A549 (cell line): ENCODE results near the gene SLC2A13. TPM values are rescaled to one million over a fixed set of nuclear protein-coding genes. Genes with fewer than 3 reads are reported as not detected.

ENCODE experiments used
- ATAC-seq, 2 experiments: fragments of 200-7000 bp in 1 of 2; fragments of >200 bp in 1 of 2; cut with Nextera tagmentation in 1 of 2; cut with Tn5 transposase in 1 of 2; 3 replicates each; pipeline versions ENCODE4 v1.8.0 to v1.9.1; 2018 to 2020; ENCODE audit warnings: mild to moderate bottlenecking in 1 of 2, moderate library complexity in 1 of 2
- CTCF ChIA-PET: fragments of 300-600 bp; sonication (Branson Sonifier 250); formaldehyde crosslinking; extraction: SDS; loops from one replicate; lab custom pipeline; 2021; ENCODE audit warnings: antibody characterized with exemption, inconsistent platforms; lab: Yijun Ruan, JAX
- POLR2A ChIA-PET: fragments of 350-600 bp; formaldehyde crosslinking; extraction: SDS; loops from one replicate; lab custom pipeline; 2021; ENCODE audit warnings: antibody characterized with exemption, inconsistent platforms; lab: Yijun Ruan, JAX
- DNase-seq, 2 experiments: peaks; one replicate each; pipeline versions ENCODE4 v3.0.0 to v3.0.0-alpha.2; 2011 to 2016; ENCODE audit warnings: low read depth in 1 of 2, low spot score in 1 of 2
- FAIRE-seq: peaks from 2 replicates; lab custom pipeline; 2011; peaks lifted over from hg19 to GRCh38; lab: Jason Lieb, UNC
- H3K27ac ChIP-seq, 2 experiments: fragments of >200 bp; sonication (Bioruptor Twin); formaldehyde crosslinking; 3 replicates each; pipeline ENCODE4 v1.5.1; 2016 to 2017
- H3K4me1 ChIP-seq: fragments of >200 bp; sonication (Bioruptor Twin); formaldehyde crosslinking; 3 replicates; pipeline ENCODE4 v1.6.1; 2016
- H3K4me2 ChIP-seq: fragments of >200 bp; sonication (Bioruptor Twin); formaldehyde crosslinking; 3 replicates; pipeline ENCODE4 v1.6.1; 2016
- H3K4me3 ChIP-seq: fragments of >200 bp; sonication (Bioruptor Twin); formaldehyde crosslinking; 3 replicates; pipeline ENCODE4 v1.5.1; 2016
- H3K9me3 ChIP-seq: fragments of >200 bp; sonication (Bioruptor Twin); formaldehyde crosslinking; 3 replicates; pipeline ENCODE4 v1.6.1; 2016
- ATOH8 ChIP-seq: fragments of 250-450 bp; sonication (Bioruptor Pico); IDR thresholded peaks from 2 replicates; pipeline ENCODE4 v1.5.0; 2020; ENCODE audit warnings: low read depth, mild to moderate bottlenecking, moderate library complexity
- BHLHE40 ChIP-seq: IDR thresholded peaks from 2 replicates; pipeline ENCODE4 v1.6.1; 2012; ENCODE audit warnings: low read depth, low read length, inconsistent platforms
- CBX8 ChIP-seq: fragments of 200-600 bp; sonication (generic); IDR thresholded peaks from 2 replicates; pipeline ENCODE4 v1.6.1; 2016
- CHD2 ChIP-seq: fragments of 150-350 bp; IDR thresholded peaks from 2 replicates; pipeline ENCODE4 v1.6.1; 2014; ENCODE audit warnings: low read length; ENCODE audit not compliant: partially characterized antibody
- CHD4 ChIP-seq: fragments of 200-600 bp; sonication (generic); IDR thresholded peaks from 2 replicates; pipeline ENCODE4 v1.6.1; 2016; ENCODE audit warnings: antibody characterized with exemption, mild to moderate bottlenecking, borderline replicate concordance
- ELK1 ChIP-seq: fragments of 150-350 bp; IDR thresholded peaks from 2 replicates; pipeline ENCODE4 v1.6.1; 2014; ENCODE audit warnings: low read depth, mild to moderate bottlenecking, low read length
- FOSL2 ChIP-seq, 2 experiments: fragments of 450-650 bp in 1 of 2; fragments of >200 bp in 1 of 2; sonication (Bioruptor Twin) in 1 of 2; formaldehyde crosslinking; IDR thresholded peaks; 2 replicates each; pipeline versions ENCODE4 v1.5.0 to v1.6.1; 2016 to 2020; ENCODE audit warnings: mild to moderate bottlenecking in 1 of 2, moderate library complexity in 1 of 2
- HDAC2 ChIP-seq: fragments of 200-600 bp; sonication (generic); IDR thresholded peaks from 2 replicates; pipeline ENCODE4 v1.6.1; 2016
- HOXA7 ChIP-seq: fragments of 250-450 bp; sonication (Bioruptor Pico); IDR thresholded peaks from 2 replicates; pipeline ENCODE4 v1.5.0; 2020; ENCODE audit warnings: mild to moderate bottlenecking, moderate library complexity
- HOXB5 ChIP-seq: fragments of 250-450 bp; sonication (Bioruptor Pico); IDR thresholded peaks from 2 replicates; pipeline ENCODE4 v1.5.0; 2020; ENCODE audit warnings: mild to moderate bottlenecking, moderate library complexity
- JUN ChIP-seq, 2 experiments: fragments of >200 bp; sonication (Bioruptor Twin); formaldehyde crosslinking; IDR thresholded peaks; 2 replicates in 1 of 2; 3 replicates in 1 of 2; pipeline ENCODE4 v1.6.1; 2016 to 2017
- NPAS2 ChIP-seq: fragments of 250-450 bp; sonication (Bioruptor Pico); IDR thresholded peaks from 2 replicates; pipeline ENCODE4 v1.8.0; 2022; ENCODE audit warnings: mild to moderate bottlenecking, moderate library complexity, borderline replicate concordance
- PHF8 ChIP-seq: fragments of 200-600 bp; sonication (generic); IDR thresholded peaks from 2 replicates; pipeline ENCODE4 v1.6.1; 2016; ENCODE audit warnings: low read depth, mild to moderate bottlenecking, antibody characterized with exemption, moderate library complexity, borderline replicate concordance
- POLR2AphosphoS2 ChIP-seq: conservative IDR thresholded peaks from 2 replicates; pipeline ENCODE4 v1.6.1; 2012; ENCODE audit warnings: low read length, improper control_type of control experiment, inconsistent platforms
- RAD21 ChIP-seq, 2 experiments: fragments of >200 bp in 1 of 2; sonication (Bioruptor Twin) in 1 of 2; formaldehyde crosslinking in 1 of 2; IDR thresholded peaks in 1 of 2; conservative IDR thresholded peaks in 1 of 2; 2 replicates in 1 of 2; 3 replicates in 1 of 2; pipeline ENCODE4 v1.6.1; 2012 to 2018; ENCODE audit warnings: inconsistent platforms in 1 of 2
- RARB ChIP-seq: fragments of 250-450 bp; sonication (Bioruptor Pico); IDR thresholded peaks from 2 replicates; pipeline ENCODE4 v1.8.0; 2021; ENCODE audit warnings: mild to moderate bottlenecking, moderate library complexity
- RFX5 ChIP-seq: fragments of 450-650 bp; IDR thresholded peaks from 2 replicates; pipeline ENCODE4 v1.7.1; 2014; ENCODE audit warnings: antibody characterized with exemption, mild to moderate bottlenecking, moderate library complexity
- RNF2 ChIP-seq: fragments of 200-600 bp; sonication (generic); IDR thresholded peaks from 2 replicates; pipeline ENCODE4 v1.6.1; 2016; ENCODE audit warnings: low read depth, mild to moderate bottlenecking, antibody characterized with exemption, moderate library complexity, borderline replicate concordance
- SMC3 ChIP-seq: fragments of >200 bp; sonication (Bioruptor Twin); formaldehyde crosslinking; IDR thresholded peaks from 3 replicates; pipeline ENCODE4 v1.6.1; 2018; ENCODE audit warnings: inconsistent platforms
- TFCP2L1 ChIP-seq: fragments of 250-450 bp; sonication (Bioruptor Pico); IDR thresholded peaks from 2 replicates; pipeline ENCODE4 v1.5.0; 2021; ENCODE audit warnings: mild to moderate bottlenecking
- ZC3H11A ChIP-seq: fragments of 450-650 bp; IDR thresholded peaks from 2 replicates; pipeline ENCODE4 v1.6.1; 2014; ENCODE audit warnings: antibody characterized with exemption, mild to moderate bottlenecking
- WGBS: methylation state at CpG from one replicate; pipeline ENCODE4 v1.1.6; 2017; ENCODE audit errors: missing lambda C conversion rate; 5-methylcytosine and 5-hydroxymethylcytosine counted together
- polyA plus RNA-seq, 4 experiments: library from polyadenylated mRNA; depleted of rRNA in 3 of 4; stranded (reverse); fragments of >200 nt; fragmentation: RNase III in 1 of 4; extraction: RNeasy Plus Mini Kit Qiagen cat#74134 plus additional on column Dnase treatment in 1 of 4; gene quantifications; 2 replicates in 3 of 4; 3 replicates in 1 of 4; pipeline ENCODE4 v1.2.3, GENCODE V29; 2011 to 2017
- TF ChIP-seq, protein P1 (sequence below): fragments of >200 bp; sonication (Bioruptor Twin); formaldehyde crosslinking; IDR thresholded peaks from 2 replicates; pipeline ENCODE4 v1.6.1; 2016
- TF ChIP-seq, protein P2 (sequence below): fragments of 200-600 bp; sonication (generic); IDR thresholded peaks from 2 replicates; pipeline ENCODE4 v1.6.1; 2016; ENCODE audit warnings: antibody characterized with exemption, mild to moderate bottlenecking, moderate library complexity
- TF ChIP-seq, protein P3 (sequence below): fragments of 450-650 bp; IDR thresholded peaks from 2 replicates; pipeline ENCODE4 v1.6.1; 2014; ENCODE audit warnings: antibody characterized with exemption
- TF ChIP-seq, protein P4 (sequence below): fragments of >200 bp; sonication (Bioruptor Twin); formaldehyde crosslinking; IDR thresholded peaks from 3 replicates; pipeline ENCODE4 v1.6.1; 2016

SLC2A13 gene
- polyA plus RNA-seq, 2 of the 4 experiments (the other 2 are of a cell fraction): 4.5 to 8.2 TPM

GRCh38 chr12:40022850-40023249 lies 83.0 kb downstream of the SLC2A13 start:
- no peaks in the 10 kb centered on the region for H3K4me1 ChIP-seq
- H3K9me3 ChIP-seq: no peaks in the 10 kb centered on the region
- ChIA-PET POLR2A (no interaction called here), CTCF (interaction anchor here (3.9 kb wide), 1 partner anchor 12 kb away, joined by 16 read pairs; no protein-coding TSS in a partner anchor)
- ATAC-seq: no peak
- no peak overlapping the region for H3K4me2 ChIP-seq
- TF ChIP-seq CBX8: no peak
- no peak for TF ChIP-seq BHLHE40
- TF ChIP-seq PHF8: no peak
- no peak for TF ChIP-seq NPAS2 (CRISPR knock-in tag)
- no peak for TF ChIP-seq CHD2
- no peak for TF ChIP-seq FOSL2 (IDR thresholded peaks at IDR 0.05)
- no peak for TF ChIP-seq FOSL2 (CRISPR knock-in tag; IDR thresholded peaks at IDR 0.05)
- no peak for TF ChIP-seq ZC3H11A
- no peak for TF ChIP-seq RARB (CRISPR knock-in tag)
- TF ChIP-seq, protein P1, sequence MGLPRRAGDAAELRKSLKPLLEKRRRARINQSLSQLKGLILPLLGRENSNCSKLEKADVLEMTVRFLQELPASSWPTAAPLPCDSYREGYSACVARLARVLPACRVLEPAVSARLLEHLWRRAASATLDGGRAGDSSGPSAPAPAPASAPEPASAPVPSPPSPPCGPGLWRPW: no peak
- no peak for TF ChIP-seq HOXB5 (CRISPR knock-in tag)
- no peak for TF ChIP-seq RAD21 (conservative IDR thresholded peaks at IDR 0.05 in 1 of 2, IDR thresholded peaks at IDR 0.05 in 1 of 2)
- no peak overlapping the region for H3K27ac ChIP-seq
- DNase-seq: no peak
- FAIRE-seq: no peak
- no peak overlapping the region for H3K4me3 ChIP-seq

DNA sequence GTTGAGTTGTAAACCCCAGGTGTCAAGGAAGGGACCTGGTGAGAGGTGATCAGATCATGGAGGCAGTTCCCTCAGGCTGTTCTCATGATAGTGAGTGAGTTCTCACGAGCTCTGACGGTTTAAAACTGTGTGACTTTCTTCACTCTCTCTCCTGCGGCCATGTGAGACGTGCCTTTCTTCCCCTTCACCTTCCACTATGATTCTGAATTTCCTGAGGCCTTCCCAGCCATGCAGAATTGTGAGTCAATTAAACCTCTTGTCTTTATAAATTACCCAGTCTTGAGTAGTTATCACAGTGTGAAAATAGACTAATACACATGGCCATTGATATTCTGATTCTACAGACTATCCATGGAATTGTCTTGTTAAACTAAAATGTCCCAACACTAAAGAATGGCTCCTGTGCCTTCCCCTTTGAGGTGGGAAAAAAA lies 85.6 kb downstream of the SLC2A13 start:
- ChIA-PET CTCF (interaction anchor here (0.6 to 3.9 kb wide), 4 partner anchors 9 to 306 kb away, joined by 3 to 16 read pairs (median 3); no protein-coding TSS in a partner anchor), POLR2A (no interaction called here)
- FAIRE-seq (no peak), DNase-seq (no peak), ATAC-seq (no peak)
- Histone ChIP-seq H3K27ac (no peak overlapping the region), H3K4me2 (no peak overlapping the region), H3K4me3 (no peak overlapping the region), H3K4me1 (peaks cover 23% of the 10 kb centered on the region), H3K9me3 (no peaks in the 10 kb centered on the region)
- TF ChIP-seq, protein P2, sequence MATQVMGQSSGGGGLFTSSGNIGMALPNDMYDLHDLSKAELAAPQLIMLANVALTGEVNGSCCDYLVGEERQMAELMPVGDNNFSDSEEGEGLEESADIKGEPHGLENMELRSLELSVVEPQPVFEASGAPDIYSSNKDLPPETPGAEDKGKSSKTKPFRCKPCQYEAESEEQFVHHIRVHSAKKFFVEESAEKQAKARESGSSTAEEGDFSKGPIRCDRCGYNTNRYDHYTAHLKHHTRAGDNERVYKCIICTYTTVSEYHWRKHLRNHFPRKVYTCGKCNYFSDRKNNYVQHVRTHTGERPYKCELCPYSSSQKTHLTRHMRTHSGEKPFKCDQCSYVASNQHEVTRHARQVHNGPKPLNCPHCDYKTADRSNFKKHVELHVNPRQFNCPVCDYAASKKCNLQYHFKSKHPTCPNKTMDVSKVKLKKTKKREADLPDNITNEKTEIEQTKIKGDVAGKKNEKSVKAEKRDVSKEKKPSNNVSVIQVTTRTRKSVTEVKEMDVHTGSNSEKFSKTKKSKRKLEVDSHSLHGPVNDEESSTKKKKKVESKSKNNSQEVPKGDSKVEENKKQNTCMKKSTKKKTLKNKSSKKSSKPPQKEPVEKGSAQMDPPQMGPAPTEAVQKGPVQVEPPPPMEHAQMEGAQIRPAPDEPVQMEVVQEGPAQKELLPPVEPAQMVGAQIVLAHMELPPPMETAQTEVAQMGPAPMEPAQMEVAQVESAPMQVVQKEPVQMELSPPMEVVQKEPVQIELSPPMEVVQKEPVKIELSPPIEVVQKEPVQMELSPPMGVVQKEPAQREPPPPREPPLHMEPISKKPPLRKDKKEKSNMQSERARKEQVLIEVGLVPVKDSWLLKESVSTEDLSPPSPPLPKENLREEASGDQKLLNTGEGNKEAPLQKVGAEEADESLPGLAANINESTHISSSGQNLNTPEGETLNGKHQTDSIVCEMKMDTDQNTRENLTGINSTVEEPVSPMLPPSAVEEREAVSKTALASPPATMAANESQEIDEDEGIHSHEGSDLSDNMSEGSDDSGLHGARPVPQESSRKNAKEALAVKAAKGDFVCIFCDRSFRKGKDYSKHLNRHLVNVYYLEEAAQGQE: no peak
- TF ChIP-seq POLR2AphosphoS2 (no peak), CHD4 (no peak), CBX8 (no peak), TFCP2L1 (no peak), HOXB5 (CRISPR knock-in tag) (no peak), JUN (IDR thresholded peaks at IDR 0.05) (no peak), RFX5 (no peak), RNF2 (no peak), ZC3H11A (no peak), NPAS2 (CRISPR knock-in tag) (no peak), ATOH8 (CRISPR knock-in tag) (no peak), HOXA7 (CRISPR knock-in tag) (no peak), CHD2 (no peak), SMC3 (no peak), ELK1 (no peak), HDAC2 (no peak)
- TF ChIP-seq, protein P3, sequence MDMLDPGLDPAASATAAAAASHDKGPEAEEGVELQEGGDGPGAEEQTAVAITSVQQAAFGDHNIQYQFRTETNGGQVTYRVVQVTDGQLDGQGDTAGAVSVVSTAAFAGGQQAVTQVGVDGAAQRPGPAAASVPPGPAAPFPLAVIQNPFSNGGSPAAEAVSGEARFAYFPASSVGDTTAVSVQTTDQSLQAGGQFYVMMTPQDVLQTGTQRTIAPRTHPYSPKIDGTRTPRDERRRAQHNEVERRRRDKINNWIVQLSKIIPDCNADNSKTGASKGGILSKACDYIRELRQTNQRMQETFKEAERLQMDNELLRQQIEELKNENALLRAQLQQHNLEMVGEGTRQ: no peak
- TF ChIP-seq, protein P1: no peak
- TF ChIP-seq, protein P4, sequence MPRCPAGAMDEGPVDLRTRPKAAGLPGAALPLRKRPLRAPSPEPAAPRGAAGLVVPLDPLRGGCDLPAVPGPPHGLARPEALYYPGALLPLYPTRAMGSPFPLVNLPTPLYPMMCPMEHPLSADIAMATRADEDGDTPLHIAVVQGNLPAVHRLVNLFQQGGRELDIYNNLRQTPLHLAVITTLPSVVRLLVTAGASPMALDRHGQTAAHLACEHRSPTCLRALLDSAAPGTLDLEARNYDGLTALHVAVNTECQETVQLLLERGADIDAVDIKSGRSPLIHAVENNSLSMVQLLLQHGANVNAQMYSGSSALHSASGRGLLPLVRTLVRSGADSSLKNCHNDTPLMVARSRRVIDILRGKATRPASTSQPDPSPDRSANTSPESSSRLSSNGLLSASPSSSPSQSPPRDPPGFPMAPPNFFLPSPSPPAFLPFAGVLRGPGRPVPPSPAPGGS: no peak
- 93% methylated on average over 4 of the region's 4 CpGs for WGBS
